SK-N-MC (cell line): Measurements from ENCODE around the gene TSPAN3.

Experiments used
- DNase-seq: peaks from one replicate; pipeline ENCODE4 v3.0.0-alpha.2; 2011; ENCODE audit warnings: low read depth, low spot score
- H3K27ac ChIP-seq: fragments of 200-600 bp; sonication (generic); 2 replicates; pipeline ENCODE4 v1.5.1; 2016; ENCODE audit warnings: mixed run types
- H3K36me3 ChIP-seq: fragments of 200-600 bp; sonication (generic); 2 replicates; pipeline ENCODE4 v1.6.1; 2017; ENCODE audit warnings: antibody characterized with exemption, low read length, mixed read lengths; ENCODE audit not compliant: insufficient read depth
- H3K4me3 ChIP-seq: fragments of 200-600 bp; sonication (generic); 2 replicates; pipeline ENCODE4 v1.5.1; 2016
- H3K9ac ChIP-seq: fragments of 200-600 bp; sonication (generic); 2 replicates; pipeline ENCODE4 v1.8.0; 2017; ENCODE audit warnings: mixed run types, mixed read lengths; ENCODE audit not compliant: insufficient read length
- H3K9me3 ChIP-seq: fragments of 200-600 bp; sonication (generic); 2 replicates; pipeline ENCODE4 v1.6.1; 2017; ENCODE audit warnings: low read depth, mild to moderate bottlenecking, antibody characterized with exemption, low read length, moderate library complexity, mixed read lengths
- EZH2 ChIP-seq: fragments of 200-600 bp; sonication (generic); IDR thresholded peaks from one replicate; pipeline ENCODE4 v1.6.1; 2017; ENCODE audit warnings: antibody characterized with exemption
- FOXP2 ChIP-seq: optimal IDR thresholded peaks from 2 replicates; pipeline ENCODE3; 2011; ENCODE audit warnings: mild to moderate bottlenecking, moderate library complexity; ENCODE audit not compliant: insufficient read depth; ENCODE audit errors: extremely low read length, control extremely low read depth
- POLR2AphosphoS5 ChIP-seq: IDR thresholded peaks from 2 replicates; pipeline ENCODE4 v1.6.1; 2012; ENCODE audit warnings: mild to moderate bottlenecking, low read depth, low read length, borderline replicate concordance

TSPAN3 gene

GRCh38 chr15:77064539-77065308 lies 6.2 kb downstream of the TSPAN3 start:
- Histone ChIP-seq H3K9ac (no peak overlapping the region), H3K36me3 (peaks cover 16% of the 10 kb centered on the region), H3K27ac (peak overlapping the region; percentile 59), H3K9me3 (no peaks in the 10 kb centered on the region), H3K4me3 (no peak overlapping the region)
- TF ChIP-seq EZH2 (no peak), FOXP2 (no peak)
- DNase-seq: no peak

- TF ChIP-seq FOXP2: no peak
- DNase-seq: no peak
- Histone ChIP-seq H3K4me3 (no peak overlapping the region), H3K27ac (peak overlapping the region; percentile 59; the same call in 1 of the 2 replicates), H3K9me3 (no peaks in the 10 kb centered on the region), H3K9ac (no peak overlapping the region), H3K36me3 (peaks cover 16% of the 10 kb centered on the region)
These were observed 6.8 kb downstream of the TSPAN3 start for GRCh38 chr15:77064063-77064462.

GRCh38 chr15:77063249-77063648 lies 7.7 kb downstream of the TSPAN3 start:
- H3K9ac ChIP-seq: no peak overlapping the region
- TF ChIP-seq EZH2: no peak
- no peak for TF ChIP-seq POLR2AphosphoS5
- TF ChIP-seq FOXP2: no peak
- H3K36me3 ChIP-seq: peaks cover 12% of the 10 kb centered on the region; the same call in 1 of the 2 replicates
- no peak for DNase-seq
- no peak overlapping the region for H3K4me3 ChIP-seq
- H3K27ac ChIP-seq: no peak overlapping the region; the same call in 1 of the 2 replicates
- no peaks in the 10 kb centered on the region for H3K9me3 ChIP-seq

GRCh38 chr15:77060546-77060945 lies 10.4 kb downstream of the TSPAN3 start:
- Histone ChIP-seq H3K9ac (peak overlapping the region; percentile 57), H3K9me3 (no peaks in the 10 kb centered on the region), H3K27ac (peak overlapping the region; percentile 90), H3K36me3 (peaks cover 16% of the 10 kb centered on the region), H3K4me3 (peak overlapping the region; percentile 64)
- TF ChIP-seq POLR2AphosphoS5 (no peak), EZH2 (no peak), FOXP2 (no peak)
- no peak for DNase-seq

GRCh38 chr15:77059786-77060361 lies 11.0 kb downstream of the TSPAN3 start:
- H3K4me3 ChIP-seq: peak overlapping the region; percentile 64
- no peak for DNase-seq
- peaks cover 20% of the 10 kb centered on the region for H3K36me3 ChIP-seq
- H3K9me3 ChIP-seq: no peaks in the 10 kb centered on the region
- H3K9ac ChIP-seq: peak overlapping the region; percentile 57
- peak overlapping the region; percentile 90 for H3K27ac ChIP-seq
- TF ChIP-seq EZH2: no peak
- TF ChIP-seq FOXP2: no peak
- TF ChIP-seq POLR2AphosphoS5: no peak

GRCh38 chr15:77058468-77058867 lies 12.4 kb downstream of the TSPAN3 start:
- Histone ChIP-seq H3K9me3 (no peaks in the 10 kb centered on the region), H3K36me3 (peaks cover 28% of the 10 kb centered on the region), H3K27ac (no peak overlapping the region), H3K4me3 (no peak overlapping the region), H3K9ac (no peak overlapping the region)
- no peak for TF ChIP-seq POLR2AphosphoS5
- TF ChIP-seq FOXP2: no peak
- TF ChIP-seq EZH2: no peak
- DNase-seq: no peak

- Histone ChIP-seq H3K9me3 (no peaks in the 10 kb centered on the region), H3K27ac (peak overlapping the region; percentile 47; the same call in 1 of the 2 replicates), H3K36me3 (peaks cover 33% of the 10 kb centered on the region), H3K4me3 (no peak overlapping the region), H3K9ac (peak overlapping the region; percentile 26)
- no peak for DNase-seq
- TF ChIP-seq EZH2 (no peak), POLR2AphosphoS5 (no peak), FOXP2 (no peak)
These were observed 13.2 kb downstream of the TSPAN3 start for GRCh38 chr15:77057685-77058084.

GRCh38 chr15:77057072-77057471 lies 13.8 kb downstream of the TSPAN3 start:
- peak overlapping the region; percentile 26 for H3K9ac ChIP-seq
- no peak for DNase-seq
- peaks cover 39% of the 10 kb centered on the region for H3K36me3 ChIP-seq
- no peak overlapping the region for H3K4me3 ChIP-seq
- H3K9me3 ChIP-seq: no peaks in the 10 kb centered on the region
- H3K27ac ChIP-seq: peak overlapping the region; percentile 47; the same call in 1 of the 2 replicates
- TF ChIP-seq EZH2 (no peak), FOXP2 (no peak), POLR2AphosphoS5 (no peak)
